Heart left ventricle (tissue), 13 donors: ENCODE data around the gene C1orf53.

ENCODE experiments used
- POLR2A ChIP-seq, 2 donors: fragments of 450-650 bp; IDR thresholded peaks; one replicate each; pipeline ENCODE4 v1.6.1; 2017; ENCODE audit warnings: antibody characterized with exemption in 2 of 2, mild to moderate bottlenecking in 2 of 2, moderate library complexity in 2 of 2
- TF ChIP-seq, protein P1 (sequence below), 12 donors: fragments of 200-600 bp; sonication (generic) in 4 of 12; IDR thresholded peaks; one replicate each; pipeline versions ENCODE4 v1.5.0 to v1.8.0; 2018 to 2022; ENCODE audit warnings: antibody characterized with exemption in 12 of 12, mild to moderate bottlenecking in 5 of 12
- donor health status: ischemic (EF 13 %, LVEDD 7.1; RV severe dilation, severe dysfunction).
- donor health status: DM: no; HTN: yes; CAD: no.
- donor health status: DM: no; HTN: no; CAD: no.
- donor health status: ischemic (EF 25% LVEDD 6.9; RV normal size, moderate dysfunction).
- donor health status: ischemic (EF 25% LVEDD 5.7; RV mildly dilated, moderate dysfunction).
- donor health status: ischemic (EF 35%, LVEDD 5.7; RV mildly dilated, moderate dysfunction).
- donor health status: nonischemic (EF 11% LVEDD 7.7; RV severe dilation, severe dysfunction).
- donor health status: DM: yes; HTN: yes; CAD: no.
- donor health status: PGD.
- donor health status: ischemic (EF 29% LVEDD 5.4; RV normal size, mild dysfunction).
- donor health status: nonischemic (EF 23%, LVEDD 6.1; RV moderate dilation, normal function).

DNA sequence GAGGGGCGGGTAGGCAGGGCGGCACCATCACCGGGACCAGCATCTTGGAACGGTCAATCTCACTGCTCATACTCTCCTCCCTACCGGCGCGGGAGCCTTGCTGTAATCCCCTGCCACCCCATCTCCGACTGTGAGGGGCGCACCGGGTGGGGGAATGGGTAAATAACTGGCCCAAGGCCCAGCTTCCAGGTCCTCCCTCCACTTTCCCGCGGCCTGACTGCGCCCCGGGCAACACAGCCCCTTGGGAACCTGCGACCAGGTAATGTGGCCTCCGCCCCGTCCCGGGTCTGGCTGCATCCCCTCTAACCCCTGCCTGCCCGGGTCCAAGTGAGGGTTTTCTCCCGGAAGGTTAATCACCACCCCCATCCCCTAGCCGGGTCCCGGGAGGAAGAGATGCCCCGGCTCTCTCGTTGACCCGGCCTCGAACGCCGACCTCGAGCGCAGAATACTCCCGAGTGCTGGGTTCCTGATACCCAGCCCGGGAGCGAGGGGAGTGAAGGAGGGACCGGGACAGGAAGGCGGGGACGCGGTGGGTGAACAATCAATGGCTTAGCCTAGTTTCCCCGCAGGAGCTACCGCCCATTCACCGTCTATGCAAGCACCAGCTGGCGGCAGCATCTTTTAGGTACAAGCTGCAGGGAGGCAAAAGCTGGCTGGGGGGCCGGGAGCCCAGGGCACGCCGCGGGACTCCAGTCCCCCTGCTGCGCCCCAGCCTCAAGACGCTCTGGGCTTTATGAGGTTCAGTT is 8.9 kb downstream of the C1orf53 start:
- TF ChIP-seq POLR2A (IDR thresholded peaks at IDR 0.05): no peak
- TF ChIP-seq, protein P1, sequence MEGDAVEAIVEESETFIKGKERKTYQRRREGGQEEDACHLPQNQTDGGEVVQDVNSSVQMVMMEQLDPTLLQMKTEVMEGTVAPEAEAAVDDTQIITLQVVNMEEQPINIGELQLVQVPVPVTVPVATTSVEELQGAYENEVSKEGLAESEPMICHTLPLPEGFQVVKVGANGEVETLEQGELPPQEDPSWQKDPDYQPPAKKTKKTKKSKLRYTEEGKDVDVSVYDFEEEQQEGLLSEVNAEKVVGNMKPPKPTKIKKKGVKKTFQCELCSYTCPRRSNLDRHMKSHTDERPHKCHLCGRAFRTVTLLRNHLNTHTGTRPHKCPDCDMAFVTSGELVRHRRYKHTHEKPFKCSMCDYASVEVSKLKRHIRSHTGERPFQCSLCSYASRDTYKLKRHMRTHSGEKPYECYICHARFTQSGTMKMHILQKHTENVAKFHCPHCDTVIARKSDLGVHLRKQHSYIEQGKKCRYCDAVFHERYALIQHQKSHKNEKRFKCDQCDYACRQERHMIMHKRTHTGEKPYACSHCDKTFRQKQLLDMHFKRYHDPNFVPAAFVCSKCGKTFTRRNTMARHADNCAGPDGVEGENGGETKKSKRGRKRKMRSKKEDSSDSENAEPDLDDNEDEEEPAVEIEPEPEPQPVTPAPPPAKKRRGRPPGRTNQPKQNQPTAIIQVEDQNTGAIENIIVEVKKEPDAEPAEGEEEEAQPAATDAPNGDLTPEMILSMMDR (IDR thresholded peaks at IDR 0.05): no peak
